ENCODE data around the gene USP49.

- no peak for TF ChIP-seq EZH2 (IDR thresholded peaks at IDR 0.05; ENCODE audit: borderline replicate concordance, low read depth, low read length, severe bottlenecking)
- TF ChIP-seq, protein P1, sequence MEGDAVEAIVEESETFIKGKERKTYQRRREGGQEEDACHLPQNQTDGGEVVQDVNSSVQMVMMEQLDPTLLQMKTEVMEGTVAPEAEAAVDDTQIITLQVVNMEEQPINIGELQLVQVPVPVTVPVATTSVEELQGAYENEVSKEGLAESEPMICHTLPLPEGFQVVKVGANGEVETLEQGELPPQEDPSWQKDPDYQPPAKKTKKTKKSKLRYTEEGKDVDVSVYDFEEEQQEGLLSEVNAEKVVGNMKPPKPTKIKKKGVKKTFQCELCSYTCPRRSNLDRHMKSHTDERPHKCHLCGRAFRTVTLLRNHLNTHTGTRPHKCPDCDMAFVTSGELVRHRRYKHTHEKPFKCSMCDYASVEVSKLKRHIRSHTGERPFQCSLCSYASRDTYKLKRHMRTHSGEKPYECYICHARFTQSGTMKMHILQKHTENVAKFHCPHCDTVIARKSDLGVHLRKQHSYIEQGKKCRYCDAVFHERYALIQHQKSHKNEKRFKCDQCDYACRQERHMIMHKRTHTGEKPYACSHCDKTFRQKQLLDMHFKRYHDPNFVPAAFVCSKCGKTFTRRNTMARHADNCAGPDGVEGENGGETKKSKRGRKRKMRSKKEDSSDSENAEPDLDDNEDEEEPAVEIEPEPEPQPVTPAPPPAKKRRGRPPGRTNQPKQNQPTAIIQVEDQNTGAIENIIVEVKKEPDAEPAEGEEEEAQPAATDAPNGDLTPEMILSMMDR (IDR thresholded peaks at IDR 0.05; ENCODE audit: borderline replicate concordance, extremely low read depth, low read length, poor library complexity, severe bottlenecking): no peak
Observed at GRCh38 chr6:41931792-41932191, 36.6 kb upstream of the USP49 start.

All from DND-41 (cell line).